Fibroblast of gingiva (primary cell): ENCODE measurements around the gene FBXO46.
"Not testable (repeated sequence)": the region's sequence is repeated elsewhere in the genome, so short reads cannot be mapped to it uniquely, and the experiment has no call there.

ENCODE experiments used
- DNase-seq: peaks from one replicate; pipeline ENCODE4 v3.0.0-alpha.2; 2011; ENCODE audit warnings: low read depth

FBXO46 gene

GRCh38 chr19:45766296-45766868, 35.7 kb upstream of the FBXO46 start:
- DNase-seq: no peak

- no peak for DNase-seq
These were observed 35.1 kb upstream of the FBXO46 start for GRCh38 chr19:45765702-45766295.

- no peak for DNase-seq
These were observed 34.4 kb upstream of the FBXO46 start for GRCh38 chr19:45764945-45765701.

- no peak for DNase-seq
These were observed 33.8 kb upstream of the FBXO46 start for GRCh38 chr19:45764475-45764874.

- no peak for DNase-seq
These were observed 33.1 kb upstream of the FBXO46 start for GRCh38 chr19:45763691-45764294.

GRCh38 chr19:45762870-45763631, 32.4 kb upstream of the FBXO46 start:
- no peak for DNase-seq

- DNase-seq: no peak
These were observed 31.0 kb upstream of the FBXO46 start for GRCh38 chr19:45761714-45762113.

GRCh38 chr19:45758921-45759320, 28.2 kb upstream of the FBXO46 start:
- no peak for DNase-seq

GRCh38 chr19:45757695-45758094, 27.0 kb upstream of the FBXO46 start:
- no peak for DNase-seq

- DNase-seq: no peak
These were observed 23.6 kb upstream of the FBXO46 start for GRCh38 chr19:45754323-45754722.

- no peak for DNase-seq
These were observed 22.9 kb upstream of the FBXO46 start for GRCh38 chr19:45753548-45753947.

GRCh38 chr19:45752639-45753038, 21.9 kb upstream of the FBXO46 start:
- no peak for DNase-seq

GRCh38 chr19:45751483-45751882, 20.8 kb upstream of the FBXO46 start:
- DNase-seq: not testable (repeated sequence)

- DNase-seq: no peak
These were observed 16.8 kb upstream of the FBXO46 start for GRCh38 chr19:45747513-45747912.

GRCh38 chr19:45746866-45747265, 16.2 kb upstream of the FBXO46 start:
- no peak for DNase-seq

- DNase-seq: no peak
These were observed 14.9 kb upstream of the FBXO46 start for GRCh38 chr19:45745606-45746005.

GRCh38 chr19:45742969-45743368, 12.3 kb upstream of the FBXO46 start:
- DNase-seq: no peak

GRCh38 chr19:45739498-45740439, 9.1 kb upstream of the FBXO46 start:
- DNase-seq: no peak

- no peak for DNase-seq
These were observed 2.6 kb upstream of the FBXO46 start, which contains the start of gene MEIOSIN for GRCh38 chr19:45733160-45733810. Gene MEIOSIN (plus strand): TSS chr19:45733439. CDS start chr19:45735377, 1,938 bp downstream.

GRCh38 chr19:45729800-45730290, 851 bp downstream of the FBXO46 start:
- no peak for DNase-seq
